HG03558 (cell line): Measurements from ENCODE around the gene SLC10A7.
A peak's percentile ranks its signal among the peaks of the same experiment; 100 is the strongest.

Source experiments
- ATAC-seq: cut with Tn5 transposase; IDR thresholded peaks from one replicate; pipeline ENCODE4 v1.9.1; 2021; ENCODE audit warnings: moderate number of reproducible peaks; ENCODE audit not compliant: unreplicated experiment; ENCODE audit errors: extremely low read depth

SLC10A7 gene

GRCh38 chr4:146274774-146275173 is 247.0 kb downstream of the SLC10A7 start:
- ATAC-seq = no peak

- ATAC-seq = peak; percentile 62
These were observed 248.4 kb downstream of the SLC10A7 start for GRCh38 chr4:146273204-146273901.

GRCh38 chr4:146271466-146271865 is 250.3 kb downstream of the SLC10A7 start:
- no peak for ATAC-seq

GRCh38 chr4:146269228-146269653 is 252.5 kb downstream of the SLC10A7 start:
- peak; percentile 54 for ATAC-seq

GRCh38 chr4:146267826-146268225 is 253.9 kb downstream of the SLC10A7 start:
- no peak for ATAC-seq

GRCh38 chr4:146265950-146266490 is 255.7 kb downstream of the SLC10A7 start:
- ATAC-seq = no peak

GRCh38 chr4:146263793-146264192 is 257.9 kb downstream of the SLC10A7 start:
- ATAC-seq = no peak

- ATAC-seq = no peak
These were observed 260.7 kb downstream of the SLC10A7 start for GRCh38 chr4:146261041-146261440.

- no peak for ATAC-seq
These were observed 261.2 kb downstream of the SLC10A7 start for GRCh38 chr4:146260521-146260920.

- ATAC-seq = no peak
These were observed 264.2 kb downstream of the SLC10A7 start for GRCh38 chr4:146257511-146257910.

GRCh38 chr4:146256328-146256727 is 265.4 kb downstream of the SLC10A7 start:
- no peak for ATAC-seq

GRCh38 chr4:146255874-146256273 is 265.9 kb downstream of the SLC10A7 start:
- no peak for ATAC-seq

GRCh38 chr4:146255463-146255862 is 266.3 kb downstream of the SLC10A7 start:
- ATAC-seq = no peak

- ATAC-seq = no peak
These were observed 268.6 kb downstream of the SLC10A7 start for GRCh38 chr4:146252969-146253611.

GRCh38 chr4:146247356-146247755 is 274.4 kb downstream of the SLC10A7 start:
- ATAC-seq = no peak

GRCh38 chr4:146246381-146246780 is 275.4 kb downstream of the SLC10A7 start:
- ATAC-seq = no peak

GRCh38 chr4:146245850-146246249 is 275.9 kb downstream of the SLC10A7 start:
- no peak for ATAC-seq

- ATAC-seq = no peak
These were observed 276.5 kb downstream of the SLC10A7 start for GRCh38 chr4:146245246-146245645.

GRCh38 chr4:146244496-146244895 is 277.2 kb downstream of the SLC10A7 start:
- ATAC-seq = no peak

GRCh38 chr4:146243883-146244277 is 277.9 kb downstream of the SLC10A7 start:
- no peak for ATAC-seq

GRCh38 chr4:146243141-146243882 is 278.4 kb downstream of the SLC10A7 start:
- ATAC-seq = peak; percentile 52
